ENCODE measurements around the gene SOD2. TPM values are rescaled to one million over a fixed set of nuclear protein-coding genes. Genes with fewer than 3 reads are reported as not detected.
A peak's percentile ranks its signal among the peaks of the same experiment; 100 is the strongest.
"Not testable (repeated sequence)": the region's sequence is repeated elsewhere in the genome, so short reads cannot be mapped to it uniquely, and the experiment has no call there.

Gene SOD2
- polyA plus RNA-seq, 3 donors: 447 to 746 (median 569) TPM

- TF ChIP-seq CTCF (IDR thresholded peaks at IDR 0.05): no peak
- WGBS (ENCODE audit: insufficient coverage): 41% methylated on average over 7 of the region's 7 CpGs
- no peaks in the 10 kb centered on the region for H3K27me3 ChIP-seq (ENCODE audit: control insufficient read depth in 2 of 2, insufficient read depth in 2 of 2, low read length in 2 of 2)
- peak overlapping the region; percentile 80 to 100 (median 81) for H3K4me3 ChIP-seq (replicated peaks in 1 of 3; ENCODE audit: low read depth in 2 of 3, low read length in 3 of 3)
- peak overlapping the region; percentile 88 for H3K9ac ChIP-seq (ENCODE audit: insufficient read depth, low read length, poor library complexity, severe bottlenecking)
- H3K4me2 ChIP-seq (replicated peaks; ENCODE audit: extremely low read depth, low read length, poor library complexity, severe bottlenecking): peak overlapping the region; percentile 87
- peak in 1 of 3 donors; percentile 63 for DNase-seq
- H3K9me3 ChIP-seq (replicated peaks in 1 of 2; ENCODE audit: control insufficient read depth in 1 of 2, insufficient read depth in 1 of 2, low read length in 2 of 2): no peaks in the 10 kb centered on the region
- H4K20me1 ChIP-seq (ENCODE audit: insufficient read depth, low read length): peaks cover 58% of the 10 kb centered on the region
- Mint-ChIP-seq H3K4me1 (peaks cover 60% of the 10 kb centered on the region), H3K9me3 (peaks cover 0 to 5% (median 0%) of the 10 kb centered on the region in 7 donors), H3K27ac (peak overlapping the region; percentile 91 to 97 (median 93)), H3K27me3 (ENCODE audit: low read depth in 3 of 3) (peaks cover 0 to 4% (median 0%) of the 10 kb centered on the region in 3 donors), H3K36me3 (peaks cover 29 to 48% of the 10 kb centered on the region in 2 donors), H3K4me3 (peak overlapping the region; percentile 93 to 96)
- intact Hi-C loops (cut with micrococcal nuclease): loop anchor here (2.0 to 10.0 kb wide), 5 partner anchors 35 to 283 kb away; partner anchors contain the start of genes MRPL18 (in 1 of the 2), TCP1 (in 1 of the 2) and WTAP (in 1 of the 2)
- peaks cover 59% of the 10 kb centered on the region for H3K79me2 ChIP-seq (ENCODE audit: insufficient read depth, low read length)
- H3K27ac ChIP-seq (ENCODE audit: low read depth in 1 of 2, low read length in 2 of 2): peak overlapping the region; percentile 94 to 96
- H3K36me3 ChIP-seq (replicated peaks in 1 of 2; ENCODE audit: control insufficient read depth in 1 of 2, insufficient read depth in 2 of 2, low read length in 2 of 2): peaks cover 23 to 43% of the 10 kb centered on the region in 2 donors
- H2AFZ ChIP-seq (ENCODE audit: insufficient read depth, low read depth, low read length, poor library complexity, severe bottlenecking): no peak overlapping the region
- peaks cover 44 to 64% of the 10 kb centered on the region in 2 donors for H3K4me1 ChIP-seq (ENCODE audit: control insufficient read depth in 1 of 2, insufficient read depth in 2 of 2, low read length in 2 of 2)
Observed at GRCh38 chr6:159691963-159692287, 1.1 kb downstream of the SOD2 start.

GRCh38 chr6:159691133-159691962 is 1.7 kb downstream of the SOD2 start:
- no peak overlapping the region for H2AFZ ChIP-seq (ENCODE audit: insufficient read depth, low read depth, low read length, poor library complexity, severe bottlenecking)
- H3K4me1 ChIP-seq (ENCODE audit: control insufficient read depth in 1 of 2, insufficient read depth in 2 of 2, low read length in 2 of 2): peaks cover 44 to 64% of the 10 kb centered on the region in 2 donors
- Mint-ChIP-seq H3K27me3 (ENCODE audit: low read depth in 3 of 3) (peaks cover 0 to 4% (median 0%) of the 10 kb centered on the region in 3 donors), H3K4me1 (peaks cover 64% of the 10 kb centered on the region), H3K36me3 (peaks cover 34 to 54% of the 10 kb centered on the region in 2 donors), H3K9me3 (peaks cover 0 to 5% (median 0%) of the 10 kb centered on the region in 7 donors), H3K4me3 (peak overlapping the region; percentile 93 to 96), H3K27ac (peak overlapping the region; percentile 91 to 97 (median 93))
- no peaks in the 10 kb centered on the region for H3K27me3 ChIP-seq (ENCODE audit: control insufficient read depth in 2 of 2, insufficient read depth in 2 of 2, low read length in 2 of 2)
- H3K36me3 ChIP-seq (replicated peaks in 1 of 2; ENCODE audit: control insufficient read depth in 1 of 2, insufficient read depth in 2 of 2, low read length in 2 of 2): peaks cover 29 to 49% of the 10 kb centered on the region in 2 donors
- intact Hi-C loops (cut with micrococcal nuclease): loop anchor here (5.0 to 10.0 kb wide), 2 partner anchors 96 to 283 kb away; partner anchors contain the start of gene TCP1 (in 1 of the 2)
- H3K27ac ChIP-seq (ENCODE audit: low read depth in 1 of 2, low read length in 2 of 2): peak overlapping the region; percentile 94 to 96
- peak overlapping the region; percentile 88 for H3K9ac ChIP-seq (ENCODE audit: insufficient read depth, low read length, poor library complexity, severe bottlenecking)
- H3K4me3 ChIP-seq (replicated peaks in 1 of 3; ENCODE audit: low read depth in 2 of 3, low read length in 3 of 3): peak overlapping the region; percentile 80 to 100 (median 81)
- no peaks in the 10 kb centered on the region for H3K9me3 ChIP-seq (replicated peaks in 1 of 2; ENCODE audit: control insufficient read depth in 1 of 2, insufficient read depth in 1 of 2, low read length in 2 of 2)
- DNase-seq: peak; percentile 90 to 98 (median 96)
- peak overlapping the region; percentile 87 for H3K4me2 ChIP-seq (replicated peaks; ENCODE audit: extremely low read depth, low read length, poor library complexity, severe bottlenecking)
- peaks cover 64% of the 10 kb centered on the region for H4K20me1 ChIP-seq (ENCODE audit: insufficient read depth, low read length)
- TF ChIP-seq CTCF (IDR thresholded peaks at IDR 0.05): peak; percentile 91
- 2% methylated on average over 3 of the region's 11 CpGs for WGBS (ENCODE audit: insufficient coverage)
- H3K79me2 ChIP-seq (ENCODE audit: insufficient read depth, low read length): peaks cover 64% of the 10 kb centered on the region

GRCh38 chr6:159690135-159690534 is 2.9 kb downstream of the SOD2 start:
- not testable (repeated sequence) for H3K27me3 Mint-ChIP-seq (ENCODE audit: low read depth in 3 of 3); H3K27ac ChIP-seq (ENCODE audit: low read depth in 1 of 2, low read length in 2 of 2); H3K27me3 ChIP-seq (ENCODE audit: control insufficient read depth in 2 of 2, insufficient read depth in 2 of 2, low read length in 2 of 2); H3K9me3 Mint-ChIP-seq; H2AFZ ChIP-seq (ENCODE audit: insufficient read depth, low read depth, low read length, poor library complexity, severe bottlenecking); H3K9me3 ChIP-seq (replicated peaks in 1 of 2; ENCODE audit: control insufficient read depth in 1 of 2, insufficient read depth in 1 of 2, low read length in 2 of 2); H3K9ac ChIP-seq (ENCODE audit: insufficient read depth, low read length, poor library complexity, severe bottlenecking); H3K4me3 Mint-ChIP-seq
- Mint-ChIP-seq H3K4me1 (peaks cover 61% of the 10 kb centered on the region), H3K36me3 (peaks cover 44 to 66% of the 10 kb centered on the region in 2 donors), H3K27ac (peak overlapping the region in 5 of 7 donors; percentile 42 to 95 (median 72))
- WGBS (ENCODE audit: insufficient coverage): no CpG with 5 or more reads among the region's 13 CpGs
- Histone ChIP-seq H3K36me3 (replicated peaks in 1 of 2; ENCODE audit: control insufficient read depth in 1 of 2, insufficient read depth in 2 of 2, low read length in 2 of 2) (peaks cover 39 to 61% of the 10 kb centered on the region in 2 donors), H3K79me2 (ENCODE audit: insufficient read depth, low read length) (peaks cover 77% of the 10 kb centered on the region), H3K4me2 (replicated peaks; ENCODE audit: extremely low read depth, low read length, poor library complexity, severe bottlenecking) (peak overlapping the region; percentile 87), H4K20me1 (ENCODE audit: insufficient read depth, low read length) (peaks cover 76% of the 10 kb centered on the region), H3K4me1 (ENCODE audit: control insufficient read depth in 1 of 2, insufficient read depth in 2 of 2, low read length in 2 of 2) (peaks cover 42 to 59% of the 10 kb centered on the region in 2 donors), H3K4me3 (replicated peaks in 1 of 3; ENCODE audit: low read depth in 2 of 3, low read length in 3 of 3) (peak overlapping the region in 1 of 3 experiments; percentile 100)
- intact Hi-C loops (cut with micrococcal nuclease): loop anchor here (5.0 to 10.0 kb wide), 2 partner anchors 97 to 285 kb away; partner anchors contain the start of gene TCP1 (in 1 of the 2)
- peak in 1 of 3 donors; percentile 20 for DNase-seq
